PC-3 (cell line): ENCODE data around the gene SUGT1.

Experiments
- CTCF ChIP-seq: fragments of 300-600 bp; sonication (generic); conservative IDR thresholded peaks from 2 replicates; pipeline ENCODE4 v1.5.1; 2017; ENCODE audit warnings: antibody characterized with exemption, low read depth, mild to moderate bottlenecking, low read length
- EZH2 ChIP-seq: fragments of 300-600 bp; sonication (generic); IDR thresholded peaks from one replicate; pipeline ENCODE4 v1.6.1; 2017; ENCODE audit warnings: antibody characterized with exemption, mild to moderate bottlenecking, low read length; ENCODE audit not compliant: unreplicated experiment
- EZH2phosphoT487 ChIP-seq: fragments of 300-600 bp; sonication (generic); IDR thresholded peaks from 2 replicates; pipeline ENCODE4 v1.6.1; 2018; ENCODE audit warnings: mild to moderate bottlenecking, antibody characterized with exemption, low read length, borderline replicate concordance

GRCh38 chr13:52652196-52652979 lies at the start of gene SUGT1:
- TF ChIP-seq CTCF: peak; percentile 55
- TF ChIP-seq EZH2: no peak
- TF ChIP-seq EZH2phosphoT487: no peak
